Left lung (tissue), 10 donors: ENCODE measurements around the gene ST6GALNAC6. TPM values are rescaled to one million over a fixed set of nuclear protein-coding genes. Genes with fewer than 3 reads are reported as not detected.
A peak's percentile ranks its signal among the peaks of the same experiment; 100 is the strongest.

ENCODE experiments used
- ATAC-seq: fragments of 200-7000 bp; cut with Tn5 transposase; one replicate; pipeline ENCODE4 v1.9.1; 2020; ENCODE audit warnings: moderate library complexity
- DNase-seq, 4 donors: peaks; one replicate each; pipeline ENCODE4 v3.0.0-alpha.2; 2013 to 2020
- H3K27ac ChIP-seq, 2 donors: fragments of 200-600 bp; sonication (generic) in 1 of 2; one replicate each; pipeline versions ENCODE4 v1.5.0 to v1.8.0; 2020 to 2021
- H3K27me3 ChIP-seq, 2 donors: fragments of 200-600 bp; sonication (generic) in 1 of 2; one replicate each; pipeline versions ENCODE4 v1.5.0 to v1.8.0; 2020 to 2021
- H3K36me3 ChIP-seq, 2 donors: fragments of 200-600 bp; sonication (generic) in 1 of 2; one replicate each; pipeline versions ENCODE4 v1.5.0 to v1.8.0; 2020 to 2021
- H3K4me1 ChIP-seq, 2 donors: fragments of 200-600 bp; one replicate each; pipeline ENCODE4 v1.8.0; 2021
- H3K4me3 ChIP-seq, 2 donors: fragments of 200-600 bp; sonication (generic) in 1 of 2; one replicate each; pipeline versions ENCODE4 v1.5.0 to v1.8.0; 2020 to 2021; ENCODE audit warnings: mild to moderate bottlenecking in 1 of 2
- H3K9me3 ChIP-seq, 2 donors: fragments of 200-600 bp; sonication (generic) in 1 of 2; one replicate each; pipeline versions ENCODE4 v1.5.0 to v1.8.0; 2020 to 2021
- intact Hi-C, 2 donors: fragments of 100-400 bp; cut with DNase I; formaldehyde crosslinking; loops; one replicate each; pipeline versions ENCODE4 v1.11.2 to v1.14.2; 2022
- polyA plus RNA-seq, 6 donors: library from polyadenylated mRNA; unstranded; fragments of 120-200 nt; gene quantifications; one replicate each; pipeline ENCODE4 v1.2.1, GENCODE V29; 2013; ENCODE audit not compliant: insufficient read length in 6 of 6
- total RNA-seq, 2 donors: library from RNA; stranded (reverse); fragmentation: NEBNext Ultra II Directional; extraction: Animal tissue kit (Norgen Biotek cat#: 25700); gene quantifications; one replicate each; pipeline ENCODE4 v1.2.1, GENCODE V29; 2021
- TF ChIP-seq, protein P1 (sequence below), 2 donors: fragments of 200-600 bp; sonication (generic) in 1 of 2; IDR thresholded peaks; one replicate each; pipeline versions ENCODE4 v1.5.0 to v1.8.0; 2021; ENCODE audit warnings: antibody characterized with exemption in 2 of 2
- donor health status: DM: no; HTN: yes; CAD: no.
- donor health status: DM: no; HTN: no; CAD: no.

The ST6GALNAC6 gene
- total and polyA plus RNA-seq, 8 donors: 43.5 to 57.0 (median 48.6) TPM

DNA sequence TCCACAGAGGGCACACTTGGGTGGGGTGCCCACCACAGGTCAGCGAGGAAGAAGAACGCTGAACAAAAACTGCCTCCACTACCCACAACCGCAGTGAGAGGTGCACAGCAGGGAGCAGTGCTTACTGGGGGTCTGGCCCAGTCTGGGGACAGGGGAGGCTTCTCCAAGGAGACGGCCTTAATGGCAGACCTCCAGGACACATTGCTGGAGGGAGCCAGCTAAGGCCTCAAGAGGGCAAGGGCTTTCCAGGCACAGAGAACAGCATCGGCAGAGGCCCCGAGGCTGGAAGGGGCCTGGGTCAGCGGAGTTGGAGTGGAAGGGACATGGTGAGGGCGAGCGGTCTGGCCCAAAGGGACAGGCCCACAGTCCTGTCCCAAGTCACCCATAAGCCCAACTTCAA, 46.5 kb upstream of the ST6GALNAC6 start:
- no peak overlapping the region for H3K4me3 ChIP-seq
- peaks cover 0 to 22% of the 10 kb centered on the region in 2 donors for H3K4me1 ChIP-seq
- DNase-seq: peak in 1 of 4 donors; percentile 49
- peaks cover 0 to 17% of the 10 kb centered on the region in 2 donors for H3K36me3 ChIP-seq
- H3K9me3 ChIP-seq: no peaks in the 10 kb centered on the region
- TF ChIP-seq, protein P1, sequence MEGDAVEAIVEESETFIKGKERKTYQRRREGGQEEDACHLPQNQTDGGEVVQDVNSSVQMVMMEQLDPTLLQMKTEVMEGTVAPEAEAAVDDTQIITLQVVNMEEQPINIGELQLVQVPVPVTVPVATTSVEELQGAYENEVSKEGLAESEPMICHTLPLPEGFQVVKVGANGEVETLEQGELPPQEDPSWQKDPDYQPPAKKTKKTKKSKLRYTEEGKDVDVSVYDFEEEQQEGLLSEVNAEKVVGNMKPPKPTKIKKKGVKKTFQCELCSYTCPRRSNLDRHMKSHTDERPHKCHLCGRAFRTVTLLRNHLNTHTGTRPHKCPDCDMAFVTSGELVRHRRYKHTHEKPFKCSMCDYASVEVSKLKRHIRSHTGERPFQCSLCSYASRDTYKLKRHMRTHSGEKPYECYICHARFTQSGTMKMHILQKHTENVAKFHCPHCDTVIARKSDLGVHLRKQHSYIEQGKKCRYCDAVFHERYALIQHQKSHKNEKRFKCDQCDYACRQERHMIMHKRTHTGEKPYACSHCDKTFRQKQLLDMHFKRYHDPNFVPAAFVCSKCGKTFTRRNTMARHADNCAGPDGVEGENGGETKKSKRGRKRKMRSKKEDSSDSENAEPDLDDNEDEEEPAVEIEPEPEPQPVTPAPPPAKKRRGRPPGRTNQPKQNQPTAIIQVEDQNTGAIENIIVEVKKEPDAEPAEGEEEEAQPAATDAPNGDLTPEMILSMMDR (IDR thresholded peaks at IDR 0.05): no peak
- intact Hi-C loops: loop anchor here in 1 of 2 donors (10.0 kb wide), 2 partner anchors 89 to 169 kb away; no protein-coding TSS in a partner anchor
- no peak overlapping the region for H3K27ac ChIP-seq
- no peak for ATAC-seq
- H3K27me3 ChIP-seq: no peaks in the 10 kb centered on the region

DNA sequence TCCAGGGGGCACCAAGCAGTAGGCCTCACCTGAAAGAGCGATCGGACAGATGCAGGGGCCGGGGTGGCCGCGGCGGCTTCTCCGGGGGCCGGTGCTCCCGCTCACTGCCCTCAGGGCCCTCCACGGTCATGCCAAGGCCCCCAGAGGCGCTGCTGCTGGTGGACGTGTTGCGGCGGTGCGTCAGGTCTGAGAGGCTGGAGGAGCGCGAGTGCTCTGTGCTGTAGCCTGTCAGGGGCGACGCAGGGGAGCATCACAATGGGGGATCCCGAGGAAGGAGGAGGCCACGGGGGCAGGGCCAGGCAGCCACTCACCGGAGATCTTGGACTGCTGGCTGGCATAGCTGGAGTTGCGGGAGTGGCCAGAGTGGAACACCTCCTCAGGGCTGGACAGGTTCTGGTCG, 45.9 kb upstream of the ST6GALNAC6 start:
- Histone ChIP-seq H3K4me3 (no peak overlapping the region), H3K9me3 (no peaks in the 10 kb centered on the region), H3K36me3 (peaks cover 0 to 17% of the 10 kb centered on the region in 2 donors), H3K27me3 (no peaks in the 10 kb centered on the region), H3K4me1 (peaks cover 0 to 19% of the 10 kb centered on the region in 2 donors), H3K27ac (no peak overlapping the region)
- intact Hi-C loops: loop anchor here in 1 of 2 donors (10.0 kb wide), 2 partner anchors 89 to 169 kb away; no protein-coding TSS in a partner anchor
- DNase-seq (peak in 1 of 4 donors; percentile 77), ATAC-seq (no peak)
- TF ChIP-seq, protein P1 (IDR thresholded peaks at IDR 0.05): no peak

DNA sequence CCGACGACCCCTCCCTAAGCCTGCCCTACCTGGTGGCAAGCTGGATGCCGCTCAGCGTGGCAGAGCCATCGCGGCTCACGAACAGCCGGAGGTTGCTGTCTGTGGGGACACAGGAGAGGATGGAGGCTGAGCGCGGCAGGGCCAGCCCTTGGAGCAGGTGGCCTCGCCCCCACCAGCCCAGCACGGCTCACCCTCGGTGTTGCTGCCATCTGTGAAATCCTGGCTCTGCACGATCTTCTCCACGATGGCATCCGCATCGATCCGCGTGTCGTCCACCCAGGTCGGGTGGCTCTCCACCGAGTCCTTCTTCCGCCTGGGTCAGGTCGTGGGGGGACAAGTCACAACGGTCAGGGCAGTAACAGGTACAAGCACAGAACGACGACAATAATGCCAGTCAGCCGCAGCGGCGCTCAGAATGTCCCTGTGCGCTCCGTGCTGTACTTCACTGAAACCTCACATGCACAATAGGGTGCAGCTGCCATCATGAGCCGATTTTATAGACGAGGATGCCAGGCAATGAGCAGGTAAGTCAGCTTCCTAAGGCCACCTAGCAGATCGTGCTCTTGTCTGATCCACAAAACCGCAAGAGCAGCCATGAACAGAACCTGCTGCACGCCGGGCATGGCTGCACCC, 45.3 kb upstream of the ST6GALNAC6 start:
- peaks cover 0 to 18% of the 10 kb centered on the region in 2 donors for H3K4me1 ChIP-seq
- TF ChIP-seq, protein P1 (IDR thresholded peaks at IDR 0.05): no peak
- H3K27me3 ChIP-seq: no peaks in the 10 kb centered on the region
- peaks cover 0 to 17% of the 10 kb centered on the region in 2 donors for H3K36me3 ChIP-seq
- no peaks in the 10 kb centered on the region for H3K9me3 ChIP-seq
- DNase-seq (peak in 1 of 4 donors; percentile 62), ATAC-seq (no peak)
- H3K4me3 ChIP-seq: no peak overlapping the region
- intact Hi-C loops: loop anchor here in 1 of 2 donors (10.0 kb wide), 2 partner anchors 90 to 170 kb away; no protein-coding TSS in a partner anchor
- no peak overlapping the region for H3K27ac ChIP-seq

DNA sequence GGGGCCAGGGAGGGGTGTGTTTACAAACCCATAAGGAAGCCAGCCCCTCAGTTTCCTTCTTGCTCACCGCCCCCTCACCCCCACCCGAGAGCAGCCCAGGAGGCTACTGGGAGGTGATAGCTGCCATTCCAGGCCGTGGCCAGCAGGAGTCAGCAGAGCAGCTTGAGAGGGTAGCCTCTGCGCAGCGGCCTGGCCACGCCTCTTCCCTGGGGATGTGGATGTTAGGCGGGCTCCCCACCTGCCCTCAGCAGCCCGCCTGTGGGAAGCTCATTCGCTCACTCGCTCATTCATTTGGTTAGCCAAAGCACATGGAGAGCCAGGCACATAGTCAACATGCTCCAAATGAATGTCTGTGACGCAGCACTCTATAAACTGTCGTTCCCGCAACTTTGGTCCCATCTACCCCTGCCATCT, 44.3 kb upstream of the ST6GALNAC6 start:
- TF ChIP-seq, protein P1 (IDR thresholded peaks at IDR 0.05): peak; percentile 87 to 93
- peak; percentile 91 for ATAC-seq
- Histone ChIP-seq H3K27ac (no peak overlapping the region), H3K9me3 (no peaks in the 10 kb centered on the region), H3K4me1 (peaks cover 0 to 18% of the 10 kb centered on the region in 2 donors), H3K27me3 (no peaks in the 10 kb centered on the region), H3K4me3 (no peak overlapping the region), H3K36me3 (peaks cover 0 to 17% of the 10 kb centered on the region in 2 donors)
- DNase-seq: peak in 3 of 4 donors; percentile 75 to 96 (median 82)
- intact Hi-C loops: loop anchor here (2.0 to 10.0 kb wide), 3 partner anchors 91 to 171 kb away; no protein-coding TSS in a partner anchor

DNA sequence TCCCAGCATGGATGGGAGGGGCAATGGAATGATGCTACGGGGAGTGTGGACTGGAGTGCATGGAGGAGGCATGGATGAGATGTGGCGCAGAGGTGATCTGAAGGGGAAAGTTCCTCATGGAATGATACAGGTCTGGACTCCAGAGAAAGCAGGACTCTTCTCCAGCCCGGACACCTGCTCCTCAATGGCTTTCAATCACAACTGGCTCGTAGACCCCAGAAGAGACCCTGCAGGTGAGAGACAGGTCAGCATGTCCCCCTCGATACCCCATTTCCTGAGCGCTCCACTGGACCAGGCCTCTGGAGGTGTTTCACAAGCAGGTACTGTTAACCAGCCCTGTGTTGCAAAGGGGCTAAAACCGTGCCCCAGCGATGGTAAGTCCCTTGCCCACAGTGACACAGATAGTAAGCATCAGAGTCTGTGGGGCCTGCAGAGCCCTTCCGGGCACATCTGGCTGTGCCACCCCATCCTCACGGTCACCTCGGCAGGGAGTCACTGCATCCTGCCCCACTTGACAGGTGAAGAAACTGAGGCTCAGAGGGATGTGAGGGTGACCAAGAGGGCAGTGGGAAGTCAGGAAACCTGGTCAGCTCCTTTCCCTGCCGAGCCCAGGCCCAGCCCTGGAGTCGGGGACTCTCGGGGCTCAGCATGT, 43.7 kb upstream of the ST6GALNAC6 start:
- Histone ChIP-seq H3K27me3 (no peaks in the 10 kb centered on the region), H3K9me3 (no peaks in the 10 kb centered on the region), H3K36me3 (peaks cover 0 to 17% of the 10 kb centered on the region in 2 donors), H3K27ac (no peak overlapping the region), H3K4me1 (peaks cover 0 to 23% of the 10 kb centered on the region in 2 donors), H3K4me3 (no peak overlapping the region)
- ATAC-seq (no peak), DNase-seq (no peak)
- TF ChIP-seq, protein P1 (IDR thresholded peaks at IDR 0.05): no peak
- intact Hi-C loops: loop anchor here (2.0 to 10.0 kb wide), 3 partner anchors 92 to 172 kb away; no protein-coding TSS in a partner anchor
